ENCODE measurements around the gene SMG6. TPM values are rescaled to one million over a fixed set of nuclear protein-coding genes. Genes with fewer than 3 reads are reported as not detected.

SMG6 gene
- total and polyA plus RNA-seq, 2 of the 8 experiments (the other 6 are each of a cell fraction or from before 2014, with no cell fraction given), result 18.5 to 25.2 TPM

DNA sequence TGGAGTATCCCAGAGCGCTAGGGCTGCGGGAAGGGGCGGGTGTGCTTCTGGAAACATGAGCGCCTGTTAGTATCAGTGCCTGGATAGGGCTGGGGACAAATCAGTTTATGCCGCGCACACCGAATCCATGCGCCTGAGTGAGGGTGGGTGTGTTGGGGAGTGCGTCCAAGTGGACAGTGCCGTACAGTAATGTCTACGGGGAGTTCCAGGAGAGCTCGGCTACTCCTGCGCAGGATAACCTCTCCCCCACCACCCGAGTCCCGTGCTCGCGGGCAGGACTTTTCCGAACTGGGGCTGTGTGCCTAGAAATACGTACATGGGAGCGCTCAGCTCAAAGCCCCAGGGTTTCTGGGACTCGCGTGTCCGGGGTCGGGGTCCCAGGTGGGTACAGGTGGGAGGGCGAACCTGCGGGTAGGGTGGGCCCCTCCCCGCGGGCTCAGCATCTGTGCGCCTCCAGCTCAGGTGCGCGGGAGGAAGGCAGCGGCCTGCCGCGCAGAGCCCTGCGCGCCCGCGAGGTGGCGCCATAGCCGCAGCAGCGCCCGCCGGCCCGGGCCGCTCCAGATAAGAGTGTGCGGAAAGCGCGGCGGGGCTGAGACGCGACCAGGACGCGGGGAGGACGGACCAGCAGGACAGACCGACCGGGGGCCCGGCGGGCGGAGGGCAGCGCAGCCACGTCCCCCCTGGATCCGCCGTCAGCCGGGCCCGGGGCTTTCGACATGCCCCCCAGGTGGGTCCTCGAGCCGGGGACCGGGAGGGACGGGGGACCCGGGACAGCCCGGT, 248.9 kb downstream of the SMG6 start, which contains the start of gene HIC1:
Gene HIC1 (plus strand): TSS at position 592 of the 780 bp plus-strand sequence. CDS start 1,588 bp downstream, outside the sequence.
- no peak within 1 kb of the TSS; the same call in 1 of the 2 replicates for H3K18ac ChIP-seq (ENCODE audit: extremely low read depth, low read length)
- H4K8ac ChIP-seq (ENCODE audit: extremely low read depth, insufficient read depth, low read length), result no peak within 1 kb of the TSS
- H3K79me1 ChIP-seq (ENCODE audit: low read depth, low read length), result no peaks in the 10 kb centered on the region
- peak within 1 kb of the TSS; percentile 15 to 58 (median 42) for H3K4me3 ChIP-seq (ENCODE audit: extremely low read depth in 1 of 4, insufficient read depth in 2 of 4, low read depth in 3 of 4, low read length in 4 of 4)
- peaks cover 0 to 20% (median 11%) of the 10 kb centered on the region in 4 experiments; a peak in 5 of 7 replicates for H3K4me1 ChIP-seq (replicated peaks in 1 of 4; ENCODE audit: control insufficient read depth in 3 of 4, insufficient read depth in 4 of 4, low read length in 3 of 4)
- peaks cover 17 to 23% of the 10 kb centered on the region in 2 experiments for H4K20me1 ChIP-seq (replicated peaks in 1 of 2; ENCODE audit: control insufficient read depth in 1 of 2, insufficient read depth in 2 of 2, low read length in 2 of 2)
- WGBS, 2 experiments (ENCODE audit: extremely low coverage in 1 of 2, insufficient coverage in 1 of 2, insufficient read length in 1 of 2, insufficient replicate concordance in 2 of 2, low coverage in 1 of 2, low lambda C conversion rate in 2 of 2, missing lambda C conversion rate in 1 of 2), result 12% methylated on average over 54 of the region's 72 CpGs; no CpG with 5 or more reads in 1 of the 2 experiments
- no peak within 1 kb of the TSS for H4K91ac ChIP-seq (replicated peaks; ENCODE audit: insufficient read length, low read length)
- H2BK15ac ChIP-seq (ENCODE audit: low read length), result no peak within 1 kb of the TSS
- H2BK5ac ChIP-seq (ENCODE audit: low read depth, low read length), result no peak within 1 kb of the TSS
- ChIA-PET CTCF (ENCODE audit: partially characterized antibody) (interaction anchor here (0.6 to 9.3 kb wide), 39 partner anchors 9 to 302 kb away, joined by 3 to 122 read pairs (median 4); no protein-coding TSS in a partner anchor), POLR2A (ENCODE audit: partially characterized antibody) (interaction anchor here (0.7 to 1.5 kb wide), 4 partner anchors 11 to 294 kb away, joined by 3 to 4 read pairs (median 3); partner anchors contain the start of genes SMG6 and SRR)
- no peak within 1 kb of the TSS for H4K5ac ChIP-seq (ENCODE audit: insufficient read length, low read depth, low read length)
- H3K9me3 ChIP-seq (ENCODE audit: insufficient read depth in 2 of 2, low read depth in 1 of 2, low read length in 1 of 2), result peaks cover 0 to 7% of the 10 kb centered on the region in 2 experiments; a peak in 1 of 4 replicates
- no peak within 1 kb of the TSS for H2BK120ac ChIP-seq (replicated peaks; ENCODE audit: low read depth, low read length)
- no peak within 1 kb of the TSS for H3K4ac ChIP-seq (replicated peaks; ENCODE audit: insufficient read length, low read depth, low read length)
- H3K27ac ChIP-seq (ENCODE audit: low read depth, low read length), result no peak within 1 kb of the TSS
- H2AK5ac ChIP-seq (ENCODE audit: low read depth, low read length), result no peak within 1 kb of the TSS
- H3K4me2 ChIP-seq (ENCODE audit: insufficient read depth in 1 of 2, low read depth in 2 of 2, low read length in 2 of 2), result peak within 1 kb of the TSS; percentile 57 to 70
- no peak within 1 kb of the TSS for H3K56ac ChIP-seq (replicated peaks; ENCODE audit: insufficient read length, low read depth, low read length)
- peaks cover 0 to 19% (median 0%) of the 10 kb centered on the region in 4 experiments; a peak in 1 of 8 replicates for H3K36me3 ChIP-seq (ENCODE audit: control insufficient read depth in 2 of 4, insufficient read depth in 4 of 4, low read length in 3 of 4)
- no peaks in the 10 kb centered on the region for H3K79me2 ChIP-seq (ENCODE audit: control insufficient read depth in 1 of 2, insufficient read depth in 2 of 2, low read length in 2 of 2)
- H2AFZ ChIP-seq (ENCODE audit: low read length), result no peak within 1 kb of the TSS
- H3K9ac ChIP-seq (replicated peaks in 1 of 4; ENCODE audit: extremely low read depth in 1 of 4, low read depth in 3 of 4, low read length in 3 of 4), result no peak within 1 kb of the TSS
- no peak within 1 kb of the TSS for H3K14ac ChIP-seq (ENCODE audit: insufficient read length)
- DNase-seq (ENCODE audit: low read depth in 1 of 2, low spot score in 2 of 2) (peak in 1 of 2 experiments; percentile 90), FAIRE-seq (no peak)
- H2BK20ac ChIP-seq (ENCODE audit: low read length), result no peak within 1 kb of the TSS
- H3K23me2 ChIP-seq (ENCODE audit: low read depth, low read length), result peaks cover 8% of the 10 kb centered on the region; the same call in 1 of the 2 replicates
- peaks cover 78 to 93% (median 91%) of the 10 kb centered on the region in 4 experiments for H3K27me3 ChIP-seq (replicated peaks in 1 of 4; ENCODE audit: control insufficient read depth in 3 of 4, extremely low read depth in 1 of 4, insufficient read depth in 3 of 4, low read length in 3 of 4)
- H3K23ac ChIP-seq (ENCODE audit: insufficient read length), result no peak within 1 kb of the TSS
- no peak within 1 kb of the TSS for H2BK12ac ChIP-seq (ENCODE audit: low read depth, low read length)
- peak; percentile 75; the same call in 1 of the 2 replicates for TF ChIP-seq SUZ12 (IDR thresholded peaks at IDR 0.05; ENCODE audit: low read length)
- peak; percentile 55 for TF ChIP-seq TAF7 (optimal IDR thresholded peaks at IDR 0.05; ENCODE audit: borderline replicate concordance, low read depth, low read length)
- TF ChIP-seq, protein P1, sequence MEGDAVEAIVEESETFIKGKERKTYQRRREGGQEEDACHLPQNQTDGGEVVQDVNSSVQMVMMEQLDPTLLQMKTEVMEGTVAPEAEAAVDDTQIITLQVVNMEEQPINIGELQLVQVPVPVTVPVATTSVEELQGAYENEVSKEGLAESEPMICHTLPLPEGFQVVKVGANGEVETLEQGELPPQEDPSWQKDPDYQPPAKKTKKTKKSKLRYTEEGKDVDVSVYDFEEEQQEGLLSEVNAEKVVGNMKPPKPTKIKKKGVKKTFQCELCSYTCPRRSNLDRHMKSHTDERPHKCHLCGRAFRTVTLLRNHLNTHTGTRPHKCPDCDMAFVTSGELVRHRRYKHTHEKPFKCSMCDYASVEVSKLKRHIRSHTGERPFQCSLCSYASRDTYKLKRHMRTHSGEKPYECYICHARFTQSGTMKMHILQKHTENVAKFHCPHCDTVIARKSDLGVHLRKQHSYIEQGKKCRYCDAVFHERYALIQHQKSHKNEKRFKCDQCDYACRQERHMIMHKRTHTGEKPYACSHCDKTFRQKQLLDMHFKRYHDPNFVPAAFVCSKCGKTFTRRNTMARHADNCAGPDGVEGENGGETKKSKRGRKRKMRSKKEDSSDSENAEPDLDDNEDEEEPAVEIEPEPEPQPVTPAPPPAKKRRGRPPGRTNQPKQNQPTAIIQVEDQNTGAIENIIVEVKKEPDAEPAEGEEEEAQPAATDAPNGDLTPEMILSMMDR (IDR thresholded peaks at IDR 0.05; ENCODE audit: control extremely low read depth in 1 of 3, insufficient read depth in 1 of 3, low read depth in 1 of 3, low read length in 3 of 3), result peak; percentile 85 to 92 (median 87)
- peak; percentile 51; the same call in 1 of the 2 replicates for TF ChIP-seq YY1 (IDR thresholded peaks at IDR 0.05; ENCODE audit: low read depth, low read length)
- TF ChIP-seq EZH2 (IDR thresholded peaks at IDR 0.05; ENCODE audit: low read depth, low read length, severe bottlenecking), result peak; percentile 81
- peak; percentile 31 for TF ChIP-seq E2F6 (IDR thresholded peaks at IDR 0.05)
- no peak for TF ChIP-seq RFX5 (IDR thresholded peaks at IDR 0.05; ENCODE audit: borderline replicate concordance, low read depth, low read length)
